Natural killer cell (primary cell): ENCODE data around the gene SP3. TPM values are rescaled to one million over a fixed set of nuclear protein-coding genes. Genes with fewer than 3 reads are reported as not detected.

Experiments used
- ATAC-seq, 3 donors: fragments of 150-1000 bp in 2 of 3; fragments of 200-7000 bp in 1 of 3; cut with Tn5 transposase; 1 replicate in 1 of 3; 2 replicates in 2 of 3; pipeline ENCODE4 v1.10.0; 2021; ENCODE audit warnings: mild to moderate bottlenecking in 2 of 3, moderate library complexity in 2 of 3
- DNase-seq, 2 donors: peaks; one replicate each; pipeline versions ENCODE4 v3.0.0 to v3.0.0-alpha.2; 2013 to 2021; ENCODE audit warnings: mixed read lengths in 1 of 2
- H3K27ac ChIP-seq: one replicate; pipeline ENCODE4 v1.5.1; 2013; ENCODE audit warnings: mild to moderate bottlenecking, low read length
- H3K27me3 ChIP-seq: one replicate; pipeline ENCODE4 v1.6.1; 2013; ENCODE audit warnings: low read length; ENCODE audit not compliant: control insufficient read depth, insufficient read depth
- H3K36me3 ChIP-seq: one replicate; pipeline ENCODE4 v1.6.1; 2013; ENCODE audit warnings: low read length; ENCODE audit not compliant: control insufficient read depth, insufficient read depth
- H3K4me1 ChIP-seq: one replicate; pipeline ENCODE4 v1.6.1; 2013; ENCODE audit warnings: low read length; ENCODE audit not compliant: control insufficient read depth, insufficient read depth
- H3K4me3 ChIP-seq: one replicate; pipeline ENCODE4 v1.5.1; 2013; ENCODE audit warnings: low read length
- H3K9me3 ChIP-seq: one replicate; pipeline ENCODE4 v1.6.1; 2013; ENCODE audit warnings: low read length; ENCODE audit not compliant: control insufficient read depth, insufficient read depth
- H3K27ac Mint-ChIP-seq, 2 donors: one replicate each; pipeline ENCODE4 v1.8.0; 2022; ENCODE audit warnings: mild to moderate bottlenecking in 2 of 2, mixed read lengths in 2 of 2, moderate library complexity in 1 of 2
- H3K27me3 Mint-ChIP-seq, 2 donors: one replicate each; pipeline ENCODE4 v1.8.0; 2022; ENCODE audit warnings: low read depth in 2 of 2, mixed read lengths in 2 of 2
- H3K36me3 Mint-ChIP-seq: one replicate; pipeline ENCODE4 v1.8.0; 2022; ENCODE audit warnings: mixed read lengths
- H3K4me1 Mint-ChIP-seq, 2 donors: one replicate each; pipeline ENCODE4 v1.8.0; 2022; ENCODE audit warnings: mixed read lengths in 2 of 2
- H3K4me3 Mint-ChIP-seq: one replicate; pipeline ENCODE4 v1.8.0; 2022; ENCODE audit warnings: mild to moderate bottlenecking, moderate library complexity, mixed read lengths
- H3K9me3 Mint-ChIP-seq, 2 donors: one replicate each; pipeline ENCODE4 v1.8.0; 2022; ENCODE audit warnings: mixed read lengths in 2 of 2
- WGBS: methylation state at CpG from one replicate; pipeline ENCODE4 v1.1.7; 2013; ENCODE audit warnings: missing lambda C conversion rate; ENCODE audit not compliant: insufficient coverage; 5-methylcytosine and 5-hydroxymethylcytosine counted together
- intact Hi-C: fragments of 100-400 bp; cut with micrococcal nuclease; formaldehyde crosslinking; loops from one replicate; pipeline ENCODE4 v1.14.2; 2022
- total RNA-seq, 4 donors: library from RNA; stranded (reverse); fragments of 120-200 nt in 1 of 4; gene quantifications; one replicate each; pipeline versions ENCODE4 v1.2.3 to v1.2.4, GENCODE V29; 2013 to 2022
- TF ChIP-seq, protein P1 (sequence below): fragments of 200-600 bp; IDR thresholded peaks from one replicate; pipeline ENCODE4 v1.8.0; 2022; ENCODE audit warnings: antibody characterized with exemption

SP3 gene
- total RNA-seq, 3 donors from 2014 or later (not counting 1 experiment from before 2014, with no cell fraction given) = 179 to 200 (median 188) TPM

GRCh38 chr2:173865971-173866873 lies 99.0 kb downstream of the SP3 start:
- no peaks in the 10 kb centered on the region for H3K9me3 ChIP-seq
- Mint-ChIP-seq H3K27me3 (peaks cover 16 to 32% of the 10 kb centered on the region in 2 donors), H3K4me3 (no peak overlapping the region), H3K9me3 (no peaks in the 10 kb centered on the region), H3K27ac (no peak overlapping the region), H3K4me1 (no peaks in the 10 kb centered on the region), H3K36me3 (no peaks in the 10 kb centered on the region)
- no peaks in the 10 kb centered on the region for H3K27me3 ChIP-seq
- no peak overlapping the region for H3K4me3 ChIP-seq
- H3K36me3 ChIP-seq = no peaks in the 10 kb centered on the region
- WGBS = 91% methylated on average over 12 of the region's 12 CpGs
- DNase-seq (no peak), ATAC-seq (no peak)
- intact Hi-C loops = no loop called here
- no peak overlapping the region for H3K27ac ChIP-seq
- H3K4me1 ChIP-seq = no peaks in the 10 kb centered on the region
- TF ChIP-seq, protein P1, sequence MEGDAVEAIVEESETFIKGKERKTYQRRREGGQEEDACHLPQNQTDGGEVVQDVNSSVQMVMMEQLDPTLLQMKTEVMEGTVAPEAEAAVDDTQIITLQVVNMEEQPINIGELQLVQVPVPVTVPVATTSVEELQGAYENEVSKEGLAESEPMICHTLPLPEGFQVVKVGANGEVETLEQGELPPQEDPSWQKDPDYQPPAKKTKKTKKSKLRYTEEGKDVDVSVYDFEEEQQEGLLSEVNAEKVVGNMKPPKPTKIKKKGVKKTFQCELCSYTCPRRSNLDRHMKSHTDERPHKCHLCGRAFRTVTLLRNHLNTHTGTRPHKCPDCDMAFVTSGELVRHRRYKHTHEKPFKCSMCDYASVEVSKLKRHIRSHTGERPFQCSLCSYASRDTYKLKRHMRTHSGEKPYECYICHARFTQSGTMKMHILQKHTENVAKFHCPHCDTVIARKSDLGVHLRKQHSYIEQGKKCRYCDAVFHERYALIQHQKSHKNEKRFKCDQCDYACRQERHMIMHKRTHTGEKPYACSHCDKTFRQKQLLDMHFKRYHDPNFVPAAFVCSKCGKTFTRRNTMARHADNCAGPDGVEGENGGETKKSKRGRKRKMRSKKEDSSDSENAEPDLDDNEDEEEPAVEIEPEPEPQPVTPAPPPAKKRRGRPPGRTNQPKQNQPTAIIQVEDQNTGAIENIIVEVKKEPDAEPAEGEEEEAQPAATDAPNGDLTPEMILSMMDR = no peak

DNA sequence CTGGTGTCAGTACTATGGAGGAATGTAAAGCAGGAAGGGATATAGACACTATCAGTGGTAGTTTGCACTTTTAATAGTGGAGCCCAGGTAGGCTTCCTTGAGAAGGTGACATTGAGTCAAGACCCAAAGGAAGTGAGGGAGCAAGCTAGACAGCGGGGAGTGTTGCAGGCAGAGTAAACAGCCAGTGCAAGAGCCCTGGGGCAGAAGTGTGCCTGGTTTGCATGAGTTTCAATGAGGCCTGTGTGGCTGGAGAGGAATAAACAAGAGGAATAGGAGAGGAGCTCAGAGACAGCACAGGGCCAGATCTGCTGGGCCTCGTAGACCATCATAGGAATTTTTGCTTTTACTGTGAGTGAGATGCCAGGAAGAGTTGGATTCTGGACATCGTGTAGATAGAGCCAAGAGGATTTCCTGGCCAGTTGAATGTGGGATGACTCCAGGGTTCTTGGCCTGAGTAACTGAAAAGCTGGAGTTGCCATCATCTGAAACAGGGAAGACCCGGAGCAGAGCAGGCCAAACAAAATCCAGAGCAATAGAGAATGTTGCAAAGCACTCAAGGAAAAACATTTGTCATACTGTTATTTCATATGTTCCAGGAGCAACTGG lies 102.5 kb downstream of the SP3 start:
- no peaks in the 10 kb centered on the region for H3K27me3 ChIP-seq
- Mint-ChIP-seq H3K36me3 (no peaks in the 10 kb centered on the region), H3K27ac (no peak overlapping the region), H3K27me3 (peaks cover 12 to 21% of the 10 kb centered on the region in 2 donors), H3K9me3 (no peaks in the 10 kb centered on the region), H3K4me1 (peaks cover 0 to 4% of the 10 kb centered on the region in 2 donors), H3K4me3 (no peak overlapping the region)
- DNase-seq (no peak), ATAC-seq (no peak)
- H3K36me3 ChIP-seq = no peaks in the 10 kb centered on the region
- H3K27ac ChIP-seq = no peak overlapping the region
- 91% methylated on average over 4 of the region's 4 CpGs for WGBS
- intact Hi-C loops = no loop called here
- H3K4me3 ChIP-seq = no peak overlapping the region
- H3K9me3 ChIP-seq = no peaks in the 10 kb centered on the region
- H3K4me1 ChIP-seq = no peaks in the 10 kb centered on the region
- TF ChIP-seq, protein P1 = no peak

DNA sequence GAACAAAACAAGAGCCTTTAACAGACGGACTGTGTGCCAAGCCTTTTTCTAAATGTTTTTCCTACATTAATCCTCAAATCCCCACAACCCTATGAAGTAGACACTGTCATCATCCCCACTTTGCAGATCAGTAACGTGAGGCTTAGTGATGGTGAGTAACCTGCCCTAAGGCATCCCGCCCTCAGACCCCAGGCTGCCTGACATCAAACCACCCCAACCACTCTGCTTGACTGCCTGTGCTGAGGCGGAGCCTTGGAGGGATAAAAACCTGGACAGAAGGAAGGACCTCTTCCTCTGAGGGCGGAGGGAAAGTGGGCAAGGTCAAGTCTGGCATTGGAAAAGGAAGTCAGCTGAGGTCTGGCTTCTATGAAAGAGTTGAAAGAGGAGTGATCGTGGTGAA lies 104.6 kb downstream of the SP3 start:
- ATAC-seq = no peak
- WGBS = 55% methylated on average over 5 of the region's 6 CpGs

More for the DNA sequence above, 104.6 kb downstream of the SP3 start:
- Histone ChIP-seq H3K9me3 (no peaks in the 10 kb centered on the region), H3K4me3 (no peak overlapping the region), H3K36me3 (no peaks in the 10 kb centered on the region), H3K27me3 (no peaks in the 10 kb centered on the region), H3K27ac (no peak overlapping the region), H3K4me1 (no peaks in the 10 kb centered on the region)
- H3K4me3 Mint-ChIP-seq = no peak overlapping the region
- H3K27me3 Mint-ChIP-seq = peaks cover 9 to 11% of the 10 kb centered on the region in 2 donors
- H3K27ac Mint-ChIP-seq = no peak overlapping the region
- H3K4me1 Mint-ChIP-seq = peaks cover 0 to 4% of the 10 kb centered on the region in 2 donors
- no peaks in the 10 kb centered on the region for H3K9me3 Mint-ChIP-seq
- TF ChIP-seq, protein P1 = no peak
- DNase-seq = no peak
- intact Hi-C loops = no loop called here
- no peaks in the 10 kb centered on the region for H3K36me3 Mint-ChIP-seq
